KOPT-K1 (cell line): ENCODE data around the gene LRSAM1.

ENCODE experiments used
- H3K27ac ChIP-seq: fragments of 200-600 bp; sonication (generic); 2 replicates; pipeline ENCODE4 v1.5.1; 2016; ENCODE audit warnings: antibody characterized with exemption, mild to moderate bottlenecking, low read depth, low read length; ENCODE audit not compliant: poor library complexity, severe bottlenecking
- H3K36me3 ChIP-seq: fragments of 200-600 bp; sonication (generic); 2 replicates; pipeline ENCODE4 v1.5.1; 2017; ENCODE audit warnings: antibody characterized with exemption, mild to moderate bottlenecking, low read length, moderate library complexity; ENCODE audit not compliant: insufficient read depth
- H3K9me3 ChIP-seq: fragments of 200-600 bp; sonication (generic); 2 replicates; pipeline ENCODE4 v1.5.1; 2017; ENCODE audit warnings: antibody characterized with exemption, low read length, mild to moderate bottlenecking; ENCODE audit not compliant: insufficient read depth, poor library complexity, severe bottlenecking

LRSAM1 gene

DNA sequence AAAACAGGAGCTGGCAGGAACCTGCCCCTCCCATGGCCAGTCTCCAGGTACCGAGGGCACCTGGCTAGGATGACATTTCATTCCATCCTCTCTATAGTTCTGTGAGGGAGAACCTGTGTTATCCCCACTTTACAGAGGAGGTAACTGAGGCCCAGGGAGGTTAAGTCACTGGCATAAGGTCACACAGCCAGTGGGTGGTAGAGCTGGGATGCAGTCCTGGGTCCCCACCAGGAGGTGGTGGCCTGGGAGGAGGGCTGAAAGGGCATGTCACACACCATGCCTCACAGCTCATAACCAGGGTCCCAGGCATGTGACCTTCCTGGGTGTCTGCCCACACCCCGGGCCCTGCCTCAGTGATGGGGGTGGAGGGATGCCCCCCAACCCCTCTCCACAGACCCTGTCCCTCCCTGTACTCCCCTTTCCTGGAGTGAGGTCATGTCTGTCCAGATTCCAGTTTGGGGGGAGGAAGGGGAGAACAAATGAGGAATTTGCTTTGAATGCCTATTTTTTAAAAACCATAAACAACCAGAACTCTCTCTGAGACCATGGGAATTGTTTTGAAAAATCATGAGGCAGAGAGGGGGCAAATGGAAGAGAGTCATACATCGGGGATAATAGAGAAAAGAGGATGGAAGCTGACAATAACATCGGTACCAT is 83.1 kb downstream of the LRSAM1 start:
- Histone ChIP-seq H3K36me3 (no peaks in the 10 kb centered on the region), H3K9me3 (no peaks in the 10 kb centered on the region), H3K27ac (no peak overlapping the region)

- H3K36me3 ChIP-seq, result no peaks in the 10 kb centered on the region
- H3K9me3 ChIP-seq, result no peaks in the 10 kb centered on the region
- no peak overlapping the region for H3K27ac ChIP-seq
Measured at GRCh38 chr9:127534931-127535330, 83.6 kb downstream of the LRSAM1 start.

DNA sequence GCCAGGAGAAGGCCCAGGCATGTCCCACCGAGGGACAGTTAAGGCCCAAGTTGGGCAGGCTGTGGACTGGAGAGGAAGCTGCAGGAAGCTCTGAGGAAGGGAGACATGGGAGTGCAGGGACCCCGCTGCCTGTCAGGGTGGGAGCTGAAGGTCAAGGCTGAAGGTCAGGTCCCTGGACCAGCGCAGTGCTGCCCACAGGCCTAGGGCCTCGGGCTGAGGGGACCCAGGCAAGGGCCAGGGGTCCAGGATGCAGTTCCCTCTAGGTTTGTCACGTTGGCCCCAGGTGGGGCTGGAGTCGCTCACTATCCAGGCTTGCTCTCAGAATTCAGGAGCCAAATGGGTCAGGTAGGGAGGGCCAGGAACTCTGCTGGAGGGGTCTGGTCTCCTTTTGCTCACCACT is 84.1 kb downstream of the LRSAM1 start:
- no peaks in the 10 kb centered on the region for H3K36me3 ChIP-seq
- no peaks in the 10 kb centered on the region for H3K9me3 ChIP-seq
- no peak overlapping the region for H3K27ac ChIP-seq

DNA sequence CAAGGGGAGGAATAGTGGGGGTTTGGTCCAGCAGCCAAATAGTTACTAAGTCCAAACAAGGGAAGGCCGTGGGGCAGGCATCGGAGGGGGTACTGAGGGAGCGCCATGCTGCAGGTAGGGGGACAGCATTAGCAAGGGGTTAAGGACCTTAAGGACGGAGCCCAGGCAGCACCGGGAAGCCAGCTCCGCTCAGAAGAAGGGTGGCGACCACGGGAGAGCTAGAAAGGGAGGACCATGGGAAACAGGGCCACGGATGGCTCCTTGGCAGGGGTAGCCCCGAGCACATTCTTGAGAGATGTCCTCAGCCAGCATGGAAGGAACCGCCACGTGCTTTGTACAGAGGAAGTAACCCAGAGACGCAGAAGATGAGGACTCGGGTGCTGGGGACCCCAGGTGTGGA is 84.5 kb downstream of the LRSAM1 start:
- Histone ChIP-seq H3K9me3 (no peaks in the 10 kb centered on the region), H3K36me3 (no peaks in the 10 kb centered on the region), H3K27ac (no peak overlapping the region)

GRCh38 chr9:127536499-127536898 is 85.2 kb downstream of the LRSAM1 start:
- Histone ChIP-seq H3K27ac (no peak overlapping the region), H3K36me3 (no peaks in the 10 kb centered on the region), H3K9me3 (no peaks in the 10 kb centered on the region)

DNA sequence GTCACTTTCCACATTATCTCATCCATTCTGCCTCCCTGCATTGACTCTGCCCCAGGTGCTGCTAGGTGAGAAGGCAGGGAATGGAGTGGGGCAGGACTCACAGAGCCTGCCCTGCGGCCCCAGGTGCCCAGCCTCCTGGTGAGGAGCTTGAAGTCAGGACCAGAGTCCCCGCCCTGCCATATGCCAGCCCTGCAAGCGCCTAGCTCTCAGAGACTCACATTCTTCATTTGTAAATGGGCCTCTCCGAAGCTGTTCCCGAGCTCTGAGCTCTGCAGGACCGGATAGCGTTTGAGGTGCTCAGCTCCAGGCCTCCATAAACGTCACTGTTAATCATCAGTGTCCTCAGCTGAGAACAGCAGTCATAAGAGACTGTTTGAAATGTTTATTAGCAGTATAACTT is 85.7 kb downstream of the LRSAM1 start:
- no peaks in the 10 kb centered on the region for H3K9me3 ChIP-seq
- H3K27ac ChIP-seq, result no peak overlapping the region
- H3K36me3 ChIP-seq, result no peaks in the 10 kb centered on the region

- Histone ChIP-seq H3K27ac (no peak overlapping the region), H3K9me3 (no peaks in the 10 kb centered on the region), H3K36me3 (no peaks in the 10 kb centered on the region)
Measured at GRCh38 chr9:127537792-127538191, 86.5 kb downstream of the LRSAM1 start.

DNA sequence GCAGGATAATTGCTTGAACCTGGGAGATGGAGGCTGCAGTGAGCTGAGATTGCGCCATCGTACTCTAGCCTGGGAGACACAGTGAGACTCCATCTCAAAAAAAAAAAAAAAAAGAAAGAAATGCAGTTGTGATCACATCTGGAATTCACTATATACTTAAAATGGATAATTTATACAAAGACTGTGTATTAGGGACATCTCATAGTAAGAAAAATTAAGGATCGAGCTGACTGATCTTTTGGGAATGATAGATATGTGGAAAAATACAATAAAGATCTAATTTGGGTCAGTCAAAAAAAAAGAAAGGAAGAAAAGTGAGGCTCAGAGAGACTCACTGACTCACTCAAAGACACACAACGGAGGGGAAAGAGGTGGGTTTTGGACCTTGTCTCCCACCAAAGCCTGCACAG is 87.5 kb downstream of the LRSAM1 start:
- Histone ChIP-seq H3K9me3 (no peaks in the 10 kb centered on the region), H3K36me3 (no peaks in the 10 kb centered on the region), H3K27ac (no peak overlapping the region)

DNA sequence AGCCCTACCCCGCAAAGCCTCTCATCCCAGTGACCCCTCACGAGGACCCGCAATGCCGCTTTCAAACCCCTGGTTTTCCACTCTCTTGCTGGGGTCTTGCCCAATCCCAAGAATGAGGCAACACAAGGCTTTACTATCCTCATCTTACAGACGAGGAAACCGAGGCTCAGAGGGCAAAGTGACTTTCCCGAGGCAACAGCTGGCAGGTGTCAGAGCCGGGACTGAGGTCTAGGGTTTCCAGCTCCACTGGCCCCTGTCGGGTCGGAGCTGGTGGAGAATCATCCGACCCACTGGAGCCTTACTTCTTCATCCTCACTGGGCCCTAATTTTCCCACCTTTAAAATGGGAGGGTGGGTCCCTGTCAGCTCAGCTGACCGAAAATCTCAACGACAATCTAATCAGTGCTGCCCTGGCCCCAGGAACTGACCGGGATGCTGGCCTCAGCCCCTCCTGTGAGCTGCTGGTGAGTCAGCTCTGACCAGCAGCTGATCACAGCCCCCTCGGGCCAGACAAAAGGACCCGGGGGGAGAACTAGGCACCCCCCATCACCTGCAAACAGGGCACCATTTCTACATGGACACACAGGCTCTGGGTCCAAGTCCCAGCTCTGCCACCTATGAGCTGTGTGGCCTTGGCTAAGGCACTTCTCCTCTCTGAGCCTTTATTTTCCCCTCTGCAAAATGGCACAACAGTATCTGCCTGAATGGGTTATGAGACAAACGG is 88.1 kb downstream of the LRSAM1 start:
- Histone ChIP-seq H3K36me3 (no peaks in the 10 kb centered on the region), H3K9me3 (no peaks in the 10 kb centered on the region), H3K27ac (no peak overlapping the region)

- H3K9me3 ChIP-seq, result no peaks in the 10 kb centered on the region
- no peaks in the 10 kb centered on the region for H3K36me3 ChIP-seq
- no peak overlapping the region for H3K27ac ChIP-seq
Measured at GRCh38 chr9:127539982-127540663, 88.8 kb downstream of the LRSAM1 start.

DNA sequence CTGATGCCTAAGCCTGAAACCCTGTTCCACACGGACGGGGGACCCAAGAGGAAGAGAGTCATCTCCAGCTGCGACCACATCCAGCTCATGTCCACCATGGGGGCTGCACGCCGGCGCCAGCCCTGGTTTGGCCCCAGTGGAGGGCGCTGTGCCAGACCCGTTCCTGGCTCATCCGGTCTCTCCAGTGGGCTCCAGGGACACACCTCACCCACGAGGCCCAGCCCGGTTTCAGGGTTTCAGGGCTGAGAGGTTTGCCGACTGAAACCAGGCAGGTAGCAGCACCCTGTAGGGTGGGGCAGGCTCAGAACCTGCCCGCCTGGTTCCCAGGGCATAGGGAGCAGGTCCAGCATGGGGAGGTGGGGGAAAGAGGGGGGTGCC is 89.3 kb downstream of the LRSAM1 start:
- H3K9me3 ChIP-seq, result no peaks in the 10 kb centered on the region
- H3K27ac ChIP-seq, result no peak overlapping the region
- no peaks in the 10 kb centered on the region for H3K36me3 ChIP-seq

DNA sequence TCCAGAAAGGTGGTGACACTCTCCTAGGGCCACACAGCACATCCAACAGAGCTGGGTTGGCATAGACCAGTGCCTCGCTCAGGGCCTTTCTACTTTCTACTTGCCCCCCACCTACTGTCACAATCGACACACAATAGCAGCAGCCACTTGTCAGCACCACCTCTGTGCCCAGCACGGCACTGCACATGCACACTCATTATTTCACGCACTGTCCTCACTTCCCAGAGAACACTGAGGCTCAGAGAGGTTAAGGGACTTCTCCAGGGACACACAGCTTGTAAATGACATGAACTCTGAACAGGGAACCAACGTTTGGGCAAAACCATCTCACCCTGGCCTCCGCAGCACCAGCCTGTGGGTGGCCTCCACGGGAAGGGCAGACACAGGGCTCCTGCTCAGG is 89.9 kb downstream of the LRSAM1 start:
- Histone ChIP-seq H3K36me3 (no peaks in the 10 kb centered on the region), H3K9me3 (no peaks in the 10 kb centered on the region), H3K27ac (no peak overlapping the region)

DNA sequence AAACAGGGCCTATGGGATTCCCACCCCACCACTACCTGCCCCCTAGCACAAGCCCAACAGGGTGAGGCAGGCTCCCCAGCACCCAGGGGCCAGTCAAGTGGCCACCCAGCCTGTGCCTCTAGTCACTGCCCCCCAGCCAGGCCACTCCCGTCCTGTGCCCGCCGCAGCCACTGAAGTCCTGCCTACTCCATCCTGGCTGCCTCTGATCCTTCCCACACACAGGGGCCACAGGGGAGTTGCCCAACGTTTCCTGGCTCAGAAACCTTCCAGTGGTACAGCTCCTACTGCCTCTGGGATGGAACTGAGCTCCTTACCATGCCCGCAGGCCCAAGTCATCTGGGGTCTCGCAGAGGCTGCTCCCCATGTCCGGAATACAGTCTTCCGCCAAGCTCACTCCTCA is 90.6 kb downstream of the LRSAM1 start:
- H3K27ac ChIP-seq, result no peak overlapping the region
- H3K36me3 ChIP-seq, result no peaks in the 10 kb centered on the region
- H3K9me3 ChIP-seq, result no peaks in the 10 kb centered on the region

DNA sequence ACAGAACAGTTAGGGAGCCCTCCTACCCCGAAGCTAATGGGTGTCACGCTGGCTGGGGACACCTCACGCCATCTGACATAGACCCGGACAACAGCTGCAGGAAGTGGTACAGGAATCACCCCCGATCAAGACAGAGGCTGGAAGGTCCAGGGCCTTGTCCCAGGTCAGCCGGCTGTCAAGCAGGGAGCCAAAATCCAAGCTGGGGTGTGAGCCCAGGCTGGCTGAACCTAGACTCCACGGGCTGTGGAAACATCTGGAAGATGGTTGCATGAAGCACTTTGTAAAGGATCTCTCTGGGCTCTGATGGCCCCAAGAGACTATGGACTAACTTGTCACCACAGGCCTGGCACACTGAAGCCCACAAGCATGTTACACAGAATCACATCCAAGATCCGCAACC is 91.9 kb downstream of the LRSAM1 start:
- Histone ChIP-seq H3K9me3 (no peaks in the 10 kb centered on the region), H3K27ac (no peak overlapping the region), H3K36me3 (no peaks in the 10 kb centered on the region)

- Histone ChIP-seq H3K9me3 (no peaks in the 10 kb centered on the region), H3K36me3 (no peaks in the 10 kb centered on the region), H3K27ac (no peak overlapping the region)
Measured at GRCh38 chr9:127543973-127544533, 92.7 kb downstream of the LRSAM1 start.
